Measurements from ENCODE around the gene IST1.

DNA sequence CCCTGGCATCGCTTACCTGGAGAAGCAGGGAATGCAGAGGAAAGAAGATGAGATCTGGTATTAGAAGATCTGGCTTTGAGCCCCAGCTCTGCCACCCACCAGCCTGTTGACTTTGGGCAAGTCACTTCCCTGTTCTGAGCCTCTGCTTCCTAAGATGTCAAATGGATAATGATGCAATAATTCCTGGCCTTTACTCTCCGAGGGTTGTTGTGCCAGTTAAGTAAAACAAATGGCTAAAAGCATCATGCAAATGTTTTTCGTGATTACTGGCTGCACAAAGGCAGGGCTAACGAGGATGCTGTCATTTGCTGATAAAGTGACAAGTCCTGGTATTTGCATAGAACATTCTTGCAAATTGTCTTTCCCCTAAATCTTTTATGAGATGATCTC, 10.1 kb upstream of the IST1 start:
- no peak for TF ChIP-seq CTCF (conservative IDR thresholded peaks at IDR 0.05; ENCODE audit: low read depth, low read length)
- TF ChIP-seq EZH2 (IDR thresholded peaks at IDR 0.05; ENCODE audit: borderline replicate concordance, low read depth, low read length, poor library complexity, severe bottlenecking) = no peak

Measured in A673 (cell line).